Keratinocyte (primary cell): ENCODE measurements around the gene QPCT. TPM values are rescaled to one million over a fixed set of nuclear protein-coding genes. Genes with fewer than 3 reads are reported as not detected.

ENCODE experiments used
- DNase-seq: peaks from one replicate; pipeline ENCODE4 v3.0.0-alpha.2; 2011; ENCODE audit warnings: low read depth, missing footprints, low spot score
- FAIRE-seq: peaks from 2 replicates; lab custom pipeline; 2011; peaks lifted over from hg19 to GRCh38; lab: Jason Lieb, UNC
- H2AFZ ChIP-seq: 2 replicates; pipeline ENCODE4 v1.6.0; 2012; ENCODE audit warnings: low read length, control low read depth, inconsistent platforms; ENCODE audit not compliant: control insufficient read depth
- H3K27ac ChIP-seq: 2 replicates; pipeline ENCODE4 v1.5.1; 2011; ENCODE audit warnings: low read length; ENCODE audit not compliant: control insufficient read depth, insufficient read depth
- H3K27me3 ChIP-seq: 3 replicates; pipeline ENCODE4 v1.6.0; 2011; ENCODE audit warnings: low read length; ENCODE audit not compliant: control insufficient read depth, insufficient read depth; ENCODE audit errors: extremely low read depth
- H3K36me3 ChIP-seq, 2 experiments: 2 replicates in 1 of 2; 3 replicates in 1 of 2; pipeline ENCODE4 v1.5.1; 2011; ENCODE audit warnings: low read length in 2 of 2, mild to moderate bottlenecking in 1 of 2; ENCODE audit not compliant: control insufficient read depth in 2 of 2, insufficient read depth in 2 of 2; ENCODE audit errors: extremely low read depth in 1 of 2
- H3K4me1 ChIP-seq: 3 replicates; pipeline ENCODE4 v1.5.1; 2011; ENCODE audit warnings: low read length; ENCODE audit not compliant: control insufficient read depth, insufficient read depth; ENCODE audit errors: extremely low read depth
- H3K4me2 ChIP-seq: 3 replicates; pipeline ENCODE4 v1.6.0; 2011; ENCODE audit warnings: low read depth, low read length; ENCODE audit not compliant: control insufficient read depth, insufficient read depth; ENCODE audit errors: extremely low read depth
- H3K4me3 ChIP-seq, 3 experiments: fragments of 200-600 bp in 1 of 3; sonication (generic) in 1 of 3; 2 replicates in 2 of 3; 3 replicates in 1 of 3; pipeline ENCODE4 v1.5.1; 2011 to 2016; ENCODE audit warnings: low read length in 3 of 3, mild to moderate bottlenecking in 3 of 3, control low read depth in 2 of 3, inconsistent platforms in 1 of 3, low read depth in 1 of 3, mixed read lengths in 1 of 3, mixed run types in 1 of 3, moderate library complexity in 1 of 3; ENCODE audit not compliant: control insufficient read depth in 2 of 3, insufficient read depth in 2 of 3; ENCODE audit errors: extremely low read depth in 1 of 3
- H3K79me2 ChIP-seq: 2 replicates; pipeline ENCODE4 v1.6.0; 2012; ENCODE audit warnings: low read length; ENCODE audit not compliant: control insufficient read depth, insufficient read depth
- H3K9ac ChIP-seq: 3 replicates; pipeline ENCODE4 v1.6.0; 2011; ENCODE audit warnings: low read length; ENCODE audit not compliant: control insufficient read depth, insufficient read depth; ENCODE audit errors: extremely low read depth
- H3K9me1 ChIP-seq: 3 replicates; pipeline ENCODE4 v1.6.0; 2011; ENCODE audit warnings: low read length; ENCODE audit not compliant: control insufficient read depth, insufficient read depth; ENCODE audit errors: extremely low read depth
- H3K9me3 ChIP-seq: 2 replicates; pipeline ENCODE4 v1.5.1; 2012; ENCODE audit warnings: low read depth, low read length; ENCODE audit not compliant: control insufficient read depth
- H4K20me1 ChIP-seq: 3 replicates; pipeline ENCODE4 v1.6.0; 2011; ENCODE audit warnings: low read length; ENCODE audit not compliant: control insufficient read depth, insufficient read depth; ENCODE audit errors: extremely low read depth
- EZH2 ChIP-seq: IDR thresholded peaks from one replicate; pipeline ENCODE4 v1.6.1; 2012; ENCODE audit warnings: inconsistent platforms, mild to moderate bottlenecking, low read length, moderate library complexity
- dilution Hi-C: fragments of 300-500 bp; cut with MboI; formaldehyde crosslinking; loops from one replicate; pipeline ENCODE4 v1.7.0; 2020; ENCODE audit warnings: low sequenced_read_pairs; ENCODE audit not compliant: extremely low pct_ligation_motif_present
- polyA plus RNA-seq, 5 experiments: library from polyadenylated mRNA; depleted of rRNA in 3 of 5; stranded (reverse) in 3 of 5; stranded (forward) in 1 of 5; unstranded in 1 of 5; fragments of >200 nt; gene quantifications; 1 replicate in 1 of 5; 2 replicates in 3 of 5; 3 replicates in 1 of 5; pipeline versions ENCODE4 v1.2.1 to v1.2.3, GENCODE V29; 2011 to 2012; ENCODE audit warnings: missing spikeins in 2 of 5, low read depth in 1 of 5, low replicate concordance in 1 of 5
- small RNA-seq, 3 experiments: library from RNA; depleted of rRNA; stranded (forward); fragments of <200 nt; gene quantifications; one replicate each; pipeline ENCODE3, GENCODE V24; 2012; ENCODE audit warnings: low read depth in 3 of 3, low replicate concordance in 1 of 3; ENCODE audit not compliant: insufficient read length in 3 of 3
- TF ChIP-seq, protein P1 (sequence below), 3 experiments: IDR thresholded peaks in 1 of 3; conservative IDR thresholded peaks in 1 of 3; optimal IDR thresholded peaks in 1 of 3; 2 replicates in 2 of 3; 3 replicates in 1 of 3; pipeline versions ENCODE3 to v1.5.1; 2011; ENCODE audit warnings: low read length in 3 of 3, mild to moderate bottlenecking in 3 of 3, moderate library complexity in 2 of 3, control low read depth in 1 of 3, inconsistent platforms in 1 of 3; ENCODE audit not compliant: insufficient read depth in 2 of 3; ENCODE audit errors: extremely low read depth in 1 of 3

The QPCT gene
- polyA plus RNA-seq, 1 donor (not counting 4 experiments of a cell fraction or from before 2014, with no cell fraction given) = 11.6 TPM

GRCh38 chr2:37422816-37423215 is 78.4 kb downstream of the QPCT start:
- FAIRE-seq = no peak
- dilution Hi-C loops = loop anchor here (25.0 kb wide), 1 partner anchor 439 kb away; no protein-coding TSS in a partner anchor
- H2AFZ ChIP-seq = no peak overlapping the region
- H3K27me3 ChIP-seq = no peaks in the 10 kb centered on the region
- no peak overlapping the region for H3K27ac ChIP-seq
- H3K79me2 ChIP-seq = no peaks in the 10 kb centered on the region
- no peaks in the 10 kb centered on the region for H4K20me1 ChIP-seq
- TF ChIP-seq, protein P1, sequence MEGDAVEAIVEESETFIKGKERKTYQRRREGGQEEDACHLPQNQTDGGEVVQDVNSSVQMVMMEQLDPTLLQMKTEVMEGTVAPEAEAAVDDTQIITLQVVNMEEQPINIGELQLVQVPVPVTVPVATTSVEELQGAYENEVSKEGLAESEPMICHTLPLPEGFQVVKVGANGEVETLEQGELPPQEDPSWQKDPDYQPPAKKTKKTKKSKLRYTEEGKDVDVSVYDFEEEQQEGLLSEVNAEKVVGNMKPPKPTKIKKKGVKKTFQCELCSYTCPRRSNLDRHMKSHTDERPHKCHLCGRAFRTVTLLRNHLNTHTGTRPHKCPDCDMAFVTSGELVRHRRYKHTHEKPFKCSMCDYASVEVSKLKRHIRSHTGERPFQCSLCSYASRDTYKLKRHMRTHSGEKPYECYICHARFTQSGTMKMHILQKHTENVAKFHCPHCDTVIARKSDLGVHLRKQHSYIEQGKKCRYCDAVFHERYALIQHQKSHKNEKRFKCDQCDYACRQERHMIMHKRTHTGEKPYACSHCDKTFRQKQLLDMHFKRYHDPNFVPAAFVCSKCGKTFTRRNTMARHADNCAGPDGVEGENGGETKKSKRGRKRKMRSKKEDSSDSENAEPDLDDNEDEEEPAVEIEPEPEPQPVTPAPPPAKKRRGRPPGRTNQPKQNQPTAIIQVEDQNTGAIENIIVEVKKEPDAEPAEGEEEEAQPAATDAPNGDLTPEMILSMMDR (optimal IDR thresholded peaks at IDR 0.05 in 1 of 3, IDR thresholded peaks at IDR 0.05 in 1 of 3, conservative IDR thresholded peaks at IDR 0.05 in 1 of 3; ENCODE audit: extremely low read depth in 1 of 3, insufficient read depth in 2 of 3, low read length in 3 of 3) = no peak
- TF ChIP-seq EZH2 = no peak
- H3K4me3 ChIP-seq = no peak overlapping the region
- no peak overlapping the region for H3K4me2 ChIP-seq
- no peaks in the 10 kb centered on the region for H3K4me1 ChIP-seq
- H3K9me1 ChIP-seq = no peaks in the 10 kb centered on the region
- DNase-seq = no peak
- no peak overlapping the region for H3K9ac ChIP-seq
- H3K9me3 ChIP-seq = no peaks in the 10 kb centered on the region
- H3K36me3 ChIP-seq = no peaks in the 10 kb centered on the region

Small RNAs within 50 kb of the gene (small RNA-seq; reads per million reads assigned to genes)
- 0 reads per million in 3 experiments for gene RNU6-939P

Other genes with a start within 250 kb of the QPCT start
- gene EIF2AK2, start 187.7 kb upstream of the QPCT start, polyA plus RNA-seq = 27.6 to 54.6 TPM (median 38.2 TPM) in 3 replicates
- gene SULT6B1, start 156.0 kb upstream of the QPCT start, polyA plus RNA-seq = not detected in 3 replicates
- gene CEBPZOS, start 148.1 kb upstream of the QPCT start, polyA plus RNA-seq = 32.8 to 42.9 TPM (median 36.3 TPM) in 3 replicates
- gene CEBPZ, start 113.0 kb upstream of the QPCT start, polyA plus RNA-seq = 16.8 to 33.8 TPM (median 16.9 TPM) in 3 replicates
- 11.5 to 27.7 TPM (median 20.8 TPM) in 3 replicates for gene NDUFAF7, start 113.0 kb upstream of the QPCT start, polyA plus RNA-seq
- gene PRKD3, start 19.8 kb upstream of the QPCT start, polyA plus RNA-seq = 17.6 to 25.4 TPM (median 19.9 TPM) in 3 replicates